ENCODE measurements around the gene BRAT1. TPM values are rescaled to one million over a fixed set of nuclear protein-coding genes. Genes with fewer than 3 reads are reported as not detected.

The BRAT1 gene
- total RNA-seq, 1 experiment from 2014 or later: 53.9 TPM

- no peaks in the 10 kb centered on the region for H4K20me1 ChIP-seq (ENCODE audit: insufficient read depth)
- TF ChIP-seq EZH2 (IDR thresholded peaks at IDR 0.05; ENCODE audit: low read depth): no peak
- TF ChIP-seq CTCF (conservative IDR thresholded peaks at IDR 0.05): no peak
- H3K9me3 ChIP-seq (ENCODE audit: insufficient read depth, low read depth): no peaks in the 10 kb centered on the region
- BruUV-seq (replicated peaks): no TSS peak
- no peak overlapping the region for H3K27ac ChIP-seq
- H3K36me3 ChIP-seq (ENCODE audit: low read depth): no peaks in the 10 kb centered on the region
- no peak overlapping the region for H3K4me2 ChIP-seq
- CTCF ChIA-PET: no interaction called here
- H3F3A ChIP-seq (ENCODE audit: insufficient read depth, low read depth): peaks cover 17% of the 10 kb centered on the region; the same call in 1 of the 2 replicates
- peaks cover 32% of the 10 kb centered on the region for H3K4me1 ChIP-seq (replicated peaks; ENCODE audit: insufficient read depth)
- H2AFZ ChIP-seq: no peak overlapping the region
- no peak overlapping the region for H3K4me3 ChIP-seq
- no peak for DNase-seq
- H3K79me2 ChIP-seq (ENCODE audit: low read depth): peaks cover 13% of the 10 kb centered on the region
- H3K9me2 ChIP-seq (ENCODE audit: insufficient read depth): no peaks in the 10 kb centered on the region
- intact Hi-C loops (cut with micrococcal nuclease; ENCODE audit: unreplicated experiment): no loop called here
- 0 out of 2 replicates have a peak, but pooled peaks cover 2% of the 10 kb centered on the region for H3K27me3 ChIP-seq (ENCODE audit: insufficient read depth, low read depth)
- POLR2A ChIA-PET (ENCODE audit: unreplicated experiment): no interaction called here
Measured at GRCh38 chr7:2517678-2518507, 37.4 kb downstream of the BRAT1 start.

DNA sequence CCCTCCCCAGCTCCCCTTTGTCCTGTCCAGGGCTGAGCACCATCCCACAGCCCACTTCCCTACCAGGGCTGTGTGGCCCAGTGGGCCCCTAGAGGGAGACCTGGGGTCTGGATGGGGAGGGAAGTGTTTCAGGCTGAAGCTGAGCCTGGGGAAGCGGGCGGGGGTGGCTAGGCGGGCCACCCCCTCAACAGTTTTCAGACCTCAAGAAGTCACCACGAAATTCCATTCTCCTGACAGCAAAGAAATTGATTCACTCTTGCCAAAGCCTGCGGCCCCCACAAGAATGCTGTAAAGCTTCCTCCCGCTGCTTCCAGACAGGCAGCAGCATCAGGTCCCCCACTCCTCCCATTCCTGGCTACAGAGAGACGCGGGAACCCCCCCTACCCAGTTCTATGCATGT is 38.3 kb downstream of the BRAT1 start:
- peaks cover 8% of the 10 kb centered on the region; the same call in 1 of the 2 replicates for H3F3A ChIP-seq (ENCODE audit: insufficient read depth, low read depth)
- peaks cover 9% of the 10 kb centered on the region; the same call in 1 of the 2 replicates for H3K27me3 ChIP-seq (ENCODE audit: insufficient read depth, low read depth)
- no peak for TF ChIP-seq EZH2 (IDR thresholded peaks at IDR 0.05; ENCODE audit: low read depth)
- ChIA-PET POLR2A (ENCODE audit: unreplicated experiment) (no interaction called here), CTCF (interaction anchor here (0.5 to 0.6 kb wide), 2 partner anchors 10 to 42 kb away, joined by 3 to 5 read pairs; no protein-coding TSS in a partner anchor)
- BruUV-seq (replicated peaks): no TSS peak
- H3K79me2 ChIP-seq (ENCODE audit: low read depth): peaks cover 13% of the 10 kb centered on the region
- no peaks in the 10 kb centered on the region for H3K9me3 ChIP-seq (ENCODE audit: insufficient read depth, low read depth)
- no peak overlapping the region for H3K4me3 ChIP-seq
- peak in 1 of 2 experiments; percentile 53 for DNase-seq
- no peak overlapping the region for H3K4me2 ChIP-seq
- H3K36me3 ChIP-seq (ENCODE audit: low read depth): no peaks in the 10 kb centered on the region
- H2AFZ ChIP-seq: no peak overlapping the region
- intact Hi-C loops (cut with micrococcal nuclease; ENCODE audit: unreplicated experiment): no loop called here
- peaks cover 24% of the 10 kb centered on the region for H3K4me1 ChIP-seq (replicated peaks; ENCODE audit: insufficient read depth)
- no peaks in the 10 kb centered on the region for H3K9me2 ChIP-seq (ENCODE audit: insufficient read depth)
- H4K20me1 ChIP-seq (ENCODE audit: insufficient read depth): no peaks in the 10 kb centered on the region
- no peak overlapping the region for H3K27ac ChIP-seq

- H3K27me3 ChIP-seq (ENCODE audit: insufficient read depth, low read depth): peaks cover 9% of the 10 kb centered on the region; the same call in 1 of the 2 replicates
- intact Hi-C loops (cut with micrococcal nuclease; ENCODE audit: unreplicated experiment): no loop called here
Measured at GRCh38 chr7:2516194-2516555, 39.1 kb downstream of the BRAT1 start.

More at GRCh38 chr7:2516194-2516555, 39.1 kb downstream of the BRAT1 start:
- Histone ChIP-seq H3K27ac (no peak overlapping the region), H3K36me3 (ENCODE audit: low read depth) (no peaks in the 10 kb centered on the region), H2AFZ (no peak overlapping the region), H3K9me3 (ENCODE audit: insufficient read depth, low read depth) (no peaks in the 10 kb centered on the region), H3K4me3 (no peak overlapping the region), H3K79me2 (ENCODE audit: low read depth) (peaks cover 5% of the 10 kb centered on the region; the same call in 1 of the 2 replicates), H3K9me2 (ENCODE audit: insufficient read depth) (no peaks in the 10 kb centered on the region), H3K4me1 (replicated peaks; ENCODE audit: insufficient read depth) (peaks cover 23% of the 10 kb centered on the region), H3K4me2 (no peak overlapping the region), H3F3A (ENCODE audit: insufficient read depth, low read depth) (peaks cover 3% of the 10 kb centered on the region; the same call in 1 of the 2 replicates), H4K20me1 (ENCODE audit: insufficient read depth) (no peaks in the 10 kb centered on the region)
- BruUV-seq (replicated peaks): no TSS peak
- no peak for DNase-seq
- CTCF ChIA-PET: no interaction called here
- TF ChIP-seq EZH2 (IDR thresholded peaks at IDR 0.05; ENCODE audit: low read depth) (no peak), CTCF (conservative IDR thresholded peaks at IDR 0.05) (no peak)
- POLR2A ChIA-PET (ENCODE audit: unreplicated experiment): no interaction called here
